Renal cortical epithelial cell (primary cell): ENCODE results near the gene RNF111. TPM values are rescaled to one million over a fixed set of nuclear protein-coding genes. Genes with fewer than 3 reads are reported as not detected.
A peak's percentile ranks its signal among the peaks of the same experiment; 100 is the strongest.
"Not testable (repeated sequence)": the region's sequence is repeated elsewhere in the genome, so short reads cannot be mapped to it uniquely, and the experiment has no call there.

Experiments used
- DNase-seq: peaks from one replicate; pipeline ENCODE4 v3.0.0-alpha.2; 2011; ENCODE audit warnings: low read depth
- total RNA-seq: library from RNA; depleted of rRNA; stranded (reverse); fragments of >200 nt; gene quantifications from 2 replicates; pipeline ENCODE4 v1.2.3, GENCODE V29; 2014

The RNF111 gene
- total RNA-seq, 1 donor from 2014 or later = 39.6 TPM

DNA sequence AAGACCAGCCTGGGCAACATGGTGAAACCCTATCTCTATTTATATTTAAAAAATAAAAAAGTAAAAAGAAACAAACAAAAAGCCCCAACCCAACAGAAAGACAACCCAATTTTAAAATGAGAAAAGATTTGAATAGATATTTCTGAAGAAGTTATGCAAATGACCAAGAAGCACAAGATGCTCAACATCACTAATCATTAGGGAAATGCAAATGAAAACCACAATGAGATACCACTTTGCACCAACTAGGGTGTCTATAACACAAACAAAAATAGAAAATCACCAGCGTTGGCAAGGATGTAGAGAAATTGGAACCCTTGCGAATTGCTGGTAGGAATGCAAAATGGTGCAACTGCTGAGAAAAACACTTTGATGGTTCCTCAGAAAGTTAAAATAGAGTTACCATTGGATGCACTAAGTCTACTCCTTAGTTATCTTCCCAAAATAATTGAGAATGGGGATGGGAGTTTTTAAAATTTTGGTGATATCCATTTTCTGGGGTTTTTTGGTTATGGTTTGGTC is 71.7 kb downstream of the RNF111 start:
- no peak for DNase-seq

GRCh38 chr15:59060348-59060747 is 72.9 kb downstream of the RNF111 start:
- peak; percentile 6 for DNase-seq

- DNase-seq = no peak
Observed at GRCh38 chr15:59063042-59063441, 75.6 kb downstream of the RNF111 start.

DNA sequence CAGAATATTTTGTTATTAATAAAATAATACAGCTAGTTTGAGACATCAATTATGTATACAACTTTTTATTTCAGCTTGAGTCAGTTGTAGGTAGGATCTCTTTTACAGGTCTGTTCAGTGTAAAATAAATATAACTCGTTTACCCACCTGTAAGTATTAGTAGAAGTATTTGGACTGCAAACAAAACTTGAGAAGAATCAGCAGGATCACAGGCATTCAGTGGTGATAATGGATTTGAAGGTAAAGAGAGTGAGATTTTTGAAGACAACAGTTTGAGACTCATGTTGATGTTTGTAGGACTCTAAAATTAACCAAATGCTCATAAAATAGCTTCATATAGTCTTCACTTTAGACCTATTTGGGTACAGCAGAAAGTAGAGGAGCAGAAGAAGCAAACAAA is 82.0 kb downstream of the RNF111 start:
- DNase-seq = no peak

DNA sequence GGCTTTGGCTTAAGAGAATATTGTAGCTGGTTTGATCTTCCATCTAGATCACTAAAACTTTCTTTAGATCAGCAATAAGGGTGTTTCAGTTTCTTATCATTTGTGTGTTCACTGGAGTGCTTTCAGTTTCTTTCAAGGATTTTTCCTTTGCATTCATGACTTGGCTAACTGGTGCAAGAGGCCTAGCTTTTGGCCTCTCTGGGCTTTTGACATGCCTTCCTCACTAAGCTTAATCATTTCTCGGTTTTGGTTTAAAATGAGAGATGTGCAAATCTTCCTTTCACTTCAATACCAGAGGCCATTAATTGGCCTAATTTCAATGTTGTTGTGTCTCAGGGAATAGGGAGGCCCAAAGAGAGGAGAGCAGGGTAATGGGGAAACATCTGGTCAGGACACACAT is 87.1 kb downstream of the RNF111 start:
- DNase-seq = no peak

DNA sequence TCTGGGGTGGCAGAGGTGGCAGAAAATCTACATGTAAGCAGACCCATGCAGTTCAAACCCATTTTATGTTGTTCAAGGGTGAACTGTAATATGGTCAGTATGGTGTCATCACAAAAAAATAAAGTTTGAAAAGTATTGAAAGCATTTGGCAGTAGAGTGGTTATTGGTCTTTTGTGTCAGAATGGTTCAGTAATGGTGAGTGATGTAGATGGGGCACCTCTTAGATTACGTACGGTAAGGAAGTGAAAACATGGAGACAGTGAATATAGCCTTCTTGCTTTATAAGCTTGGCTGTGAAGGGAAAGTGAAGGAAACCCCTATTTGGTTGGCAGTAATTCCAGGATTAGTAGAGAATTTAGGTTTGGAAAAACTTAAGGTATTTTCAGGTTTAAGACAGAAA is 100.3 kb downstream of the RNF111 start:
- no peak for DNase-seq

GRCh38 chr15:59094077-59094476 is 106.6 kb downstream of the RNF111 start:
- peak; percentile 46 for DNase-seq

GRCh38 chr15:59096429-59096828 is 109.0 kb downstream of the RNF111 start:
- no peak for DNase-seq

- no peak for DNase-seq
Observed at GRCh38 chr15:59099162-59099685, 111.8 kb downstream of the RNF111 start.

DNA sequence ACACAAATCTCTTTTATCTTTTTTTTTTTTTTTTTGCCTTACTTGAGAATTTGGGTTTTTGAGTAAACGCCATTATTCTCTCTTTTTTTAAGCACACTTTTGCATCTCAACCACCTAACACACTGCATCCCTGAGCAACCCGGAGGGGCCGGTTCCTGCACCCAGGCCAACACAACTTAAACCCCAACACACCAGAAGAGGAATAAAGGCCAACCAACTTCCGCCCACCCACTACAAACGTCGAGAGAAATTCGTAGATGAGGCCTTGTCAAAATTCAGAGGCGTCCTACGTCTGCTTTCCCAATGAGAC is 117.1 kb downstream of the RNF111 start:
- DNase-seq = no peak

GRCh38 chr15:59104912-59105732 is 117.7 kb downstream of the RNF111 start, which contains the start of gene CCNB2:
Gene CCNB2 (plus strand): TSS chr15:59105146. CDS start chr15:59105269, 123 bp downstream.
- peak; percentile 93 for DNase-seq

DNA sequence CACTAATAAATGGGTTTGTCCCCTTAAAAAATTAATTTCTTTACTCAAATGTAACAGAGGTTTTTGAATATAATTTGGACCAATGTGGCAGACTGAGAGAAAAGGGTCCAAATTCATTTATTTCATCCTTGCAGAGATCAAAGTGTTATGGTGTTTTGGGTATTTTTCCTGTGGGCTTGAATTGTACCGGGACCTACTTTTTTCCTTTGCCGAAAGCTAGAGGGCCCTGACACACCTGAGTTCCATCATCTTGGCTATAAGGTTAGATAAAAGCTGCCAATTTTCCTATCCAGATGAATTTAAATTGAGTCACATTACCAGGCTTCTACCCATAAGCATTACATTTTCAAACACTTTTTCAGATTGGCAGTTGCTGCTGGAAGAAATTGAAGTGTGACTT is 118.4 kb downstream of the RNF111 start:
- no peak for DNase-seq

- DNase-seq = no peak
Observed at GRCh38 chr15:59111251-59111650, 123.8 kb downstream of the RNF111 start.

DNA sequence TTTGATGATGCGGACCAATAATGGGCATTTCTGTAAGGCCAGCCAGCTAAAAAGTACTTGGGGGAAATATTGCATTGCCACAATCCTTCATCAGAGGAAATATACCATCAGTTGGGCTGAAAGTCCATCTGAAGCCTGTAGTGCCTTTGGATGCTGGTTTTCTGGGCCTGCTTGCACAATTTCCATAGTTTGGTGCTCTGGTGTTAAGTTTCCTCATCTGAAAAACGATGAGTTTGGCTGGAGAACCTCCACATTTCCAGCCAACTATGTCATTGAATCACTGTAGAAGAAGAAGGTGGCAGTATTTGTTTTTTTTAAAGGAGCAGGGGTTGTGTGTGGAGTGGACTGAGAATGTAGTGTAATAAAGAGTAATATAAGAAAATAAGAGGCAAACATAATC is 127.6 kb downstream of the RNF111 start:
- DNase-seq = no peak

GRCh38 chr15:59116141-59116540 is 128.7 kb downstream of the RNF111 start:
- DNase-seq = no peak

DNA sequence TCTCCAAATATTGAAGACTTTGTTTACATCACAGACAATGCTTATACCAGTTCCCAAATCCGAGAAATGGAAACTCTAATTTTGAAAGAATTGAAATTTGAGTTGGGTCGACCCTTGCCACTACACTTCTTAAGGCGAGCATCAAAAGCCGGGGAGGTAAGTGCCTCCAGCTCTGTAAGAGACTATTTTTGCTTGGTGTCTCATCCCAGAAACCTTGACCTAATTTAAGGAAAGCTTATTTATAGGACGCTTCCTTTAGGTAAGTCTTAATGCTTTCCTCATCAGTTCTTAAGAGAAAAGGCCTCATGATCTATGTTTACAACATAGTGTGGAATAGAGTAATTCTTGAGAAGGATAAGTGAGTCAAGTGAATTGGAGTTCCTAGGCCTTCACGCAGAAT is 129.3 kb downstream of the RNF111 start:
- no peak for DNase-seq

DNA sequence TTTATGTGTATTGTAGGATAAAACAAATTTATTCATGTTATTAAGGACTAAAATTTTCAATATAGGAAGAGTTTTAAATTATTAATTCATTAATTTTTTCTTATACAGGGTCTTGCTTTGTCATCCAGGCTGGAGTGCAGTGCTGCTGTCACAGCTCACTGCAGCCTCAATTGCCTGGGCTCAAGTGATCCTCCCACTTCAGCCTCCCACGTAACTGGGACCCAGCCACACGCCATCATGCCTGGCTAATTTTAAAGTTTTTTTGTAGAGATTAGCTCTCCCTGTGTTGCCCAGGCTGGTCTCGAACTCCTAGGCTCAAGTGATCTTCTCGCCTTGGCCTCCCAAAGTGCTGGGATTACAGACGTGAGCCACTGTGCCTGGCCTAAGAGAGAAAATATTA is 132.2 kb downstream of the RNF111 start:
- DNase-seq = no peak

DNA sequence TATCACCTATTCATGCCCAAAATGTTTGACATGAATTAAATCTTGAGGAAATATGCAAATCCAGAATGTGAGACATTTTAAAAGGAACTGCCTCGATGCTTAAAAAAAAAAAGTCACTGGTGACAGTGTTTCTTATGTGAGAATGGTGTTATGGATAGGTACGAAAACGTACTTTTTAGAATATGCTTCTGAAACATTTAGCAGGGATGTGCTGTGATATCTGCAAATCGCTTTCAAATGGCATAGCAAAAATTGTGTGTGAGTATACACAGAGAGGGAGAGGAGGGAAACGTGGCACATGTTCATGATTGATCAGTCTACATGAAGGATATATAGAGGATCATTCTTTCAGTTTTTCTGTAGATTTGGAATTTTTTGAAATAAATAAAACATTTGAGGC is 133.5 kb downstream of the RNF111 start:
- no peak for DNase-seq

GRCh38 chr15:59124261-59124660 is 136.8 kb downstream of the RNF111 start:
- DNase-seq = no peak

DNA sequence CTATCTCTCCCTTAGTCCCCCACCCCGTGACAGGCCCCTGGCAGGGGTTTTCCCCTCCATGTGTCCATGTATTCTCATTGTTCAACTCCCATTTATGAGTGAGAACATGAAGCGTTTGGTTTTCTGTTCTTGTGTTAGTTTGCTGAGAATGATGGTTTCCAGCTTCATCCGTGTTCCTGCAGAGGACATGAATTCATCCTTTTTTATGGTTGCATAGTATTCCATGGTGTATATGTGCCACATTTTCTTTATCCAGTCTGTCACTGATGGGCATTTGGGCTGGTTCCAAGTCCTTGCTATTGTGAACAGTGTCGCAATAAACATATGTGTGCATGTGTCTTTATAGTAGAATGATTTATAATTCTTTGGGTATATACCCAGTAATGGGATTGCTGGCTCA is 138.2 kb downstream of the RNF111 start:
- DNase-seq = not testable (repeated sequence)

- not testable (repeated sequence) for DNase-seq
Observed at GRCh38 chr15:59127255-59127654, 139.8 kb downstream of the RNF111 start.

- DNase-seq = no peak
Observed at GRCh38 chr15:59131456-59131855, 144.0 kb downstream of the RNF111 start.

DNA sequence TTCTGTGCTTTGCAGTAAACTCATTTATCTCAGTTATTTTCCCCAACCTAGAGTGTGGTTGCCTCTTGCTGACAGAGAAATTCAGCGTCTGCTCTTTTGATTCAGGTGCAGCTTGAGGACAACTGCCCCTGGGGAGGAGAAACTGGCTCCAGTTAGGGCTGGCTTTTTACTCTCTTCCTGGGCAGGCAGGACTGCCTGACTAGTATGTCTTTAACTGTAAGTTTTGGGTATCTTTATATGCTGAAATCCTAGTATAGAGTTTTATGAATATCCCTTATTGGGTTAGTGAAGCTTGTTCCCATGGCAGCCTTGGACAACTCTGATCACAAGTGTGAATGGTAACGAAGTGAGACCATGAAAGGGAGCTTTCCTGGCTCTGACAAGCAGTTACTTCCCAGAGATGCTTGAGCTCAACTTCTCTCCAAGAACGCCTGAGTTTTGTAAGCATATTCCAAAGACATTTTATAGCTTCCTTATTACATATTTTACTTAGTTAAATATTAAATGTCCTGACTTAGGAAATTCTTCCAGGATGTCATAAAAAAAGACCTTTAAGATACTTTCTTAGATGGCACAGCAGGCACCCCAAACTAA is 144.6 kb downstream of the RNF111 start:
- no peak for DNase-seq
